ENCODE results near the gene LCOR.

The LCOR gene

DNA sequence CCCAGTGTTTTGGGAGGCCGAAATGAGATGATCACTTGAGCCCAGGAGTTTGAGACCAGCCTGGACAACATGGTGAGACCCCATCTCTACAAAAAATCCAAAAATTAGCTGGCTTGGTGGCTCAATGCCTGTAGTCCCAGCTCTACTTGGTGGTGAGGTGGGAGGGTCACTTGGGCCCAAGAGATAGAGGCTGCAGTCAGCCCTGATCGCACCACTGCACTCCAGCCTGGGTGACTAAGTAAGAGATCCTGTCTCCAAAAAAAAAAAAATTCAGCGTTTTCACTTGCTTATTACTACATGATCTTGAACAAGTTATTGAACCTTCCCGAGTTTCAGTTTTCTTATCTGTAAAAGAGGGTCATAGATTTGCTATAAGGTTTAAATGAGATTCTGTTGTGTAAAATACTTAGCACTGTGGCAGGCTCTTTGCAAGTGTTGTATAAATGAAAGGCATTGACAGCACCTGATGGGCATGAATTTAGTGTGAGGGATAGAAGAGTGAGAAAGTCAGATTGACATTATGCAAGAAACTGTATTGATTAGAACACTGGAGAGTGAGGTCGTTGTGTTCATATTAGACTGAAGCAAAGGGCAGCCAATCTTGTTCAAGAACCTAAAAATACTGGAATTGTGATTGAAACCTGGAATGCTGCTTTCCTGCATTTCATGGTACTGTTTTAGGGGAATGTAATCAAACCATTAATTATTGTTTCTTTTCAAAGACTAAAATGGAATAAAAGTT lies 136.8 kb downstream of the LCOR start:
- Mint-ChIP-seq H3K36me3 (no peaks in the 10 kb centered on the region), H3K4me3 (no peak overlapping the region), H3K27ac (no peak overlapping the region), H3K27me3 (no peaks in the 10 kb centered on the region), H3K9me3 (no peaks in the 10 kb centered on the region), H3K4me1 (no peaks in the 10 kb centered on the region)

DNA sequence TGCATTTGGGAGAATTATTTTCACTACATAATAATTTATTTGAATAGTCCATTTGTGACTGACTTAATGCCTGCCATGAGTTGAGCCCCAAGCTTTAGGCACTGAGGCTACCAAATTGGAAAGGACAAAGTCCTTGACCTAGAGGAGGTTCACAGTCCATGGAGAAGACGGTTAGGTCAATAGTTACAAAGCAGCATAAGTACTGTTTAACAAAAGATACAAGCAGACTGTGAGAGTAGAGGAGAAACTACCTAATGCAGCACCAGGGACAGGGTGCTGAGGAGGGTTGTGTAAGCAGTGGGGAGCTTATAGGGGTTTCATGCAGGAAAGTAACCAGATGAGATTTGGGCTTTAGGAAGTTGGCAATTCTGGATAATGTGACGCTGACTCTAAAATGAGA lies 139.2 kb downstream of the LCOR start:
- Mint-ChIP-seq H3K4me1 (no peaks in the 10 kb centered on the region), H3K4me3 (no peak overlapping the region), H3K9me3 (no peaks in the 10 kb centered on the region), H3K27me3 (no peaks in the 10 kb centered on the region), H3K27ac (no peak overlapping the region), H3K36me3 (no peaks in the 10 kb centered on the region)

DNA sequence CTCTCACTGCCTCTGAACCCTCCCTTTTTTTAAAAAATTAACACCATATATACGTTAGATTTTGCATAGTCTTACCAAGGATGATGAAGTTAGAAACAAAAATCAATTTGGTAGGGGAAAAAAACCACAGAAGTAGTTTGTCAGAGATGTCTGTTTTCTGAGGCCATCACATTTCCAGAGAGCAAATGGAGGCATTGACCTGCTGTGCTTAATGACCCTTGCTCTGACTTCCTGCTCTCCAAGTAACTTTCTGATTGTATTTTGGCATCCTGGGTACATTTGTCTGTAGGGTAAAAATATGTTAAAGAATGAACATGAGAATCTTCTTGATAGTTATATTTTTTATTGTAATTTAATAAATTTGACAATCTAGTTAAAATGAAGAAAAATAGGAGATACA lies 140.2 kb downstream of the LCOR start:
- Mint-ChIP-seq H3K36me3 (no peaks in the 10 kb centered on the region), H3K9me3 (no peaks in the 10 kb centered on the region), H3K27ac (no peak overlapping the region), H3K27me3 (no peaks in the 10 kb centered on the region), H3K4me1 (no peaks in the 10 kb centered on the region), H3K4me3 (no peak overlapping the region)

DNA sequence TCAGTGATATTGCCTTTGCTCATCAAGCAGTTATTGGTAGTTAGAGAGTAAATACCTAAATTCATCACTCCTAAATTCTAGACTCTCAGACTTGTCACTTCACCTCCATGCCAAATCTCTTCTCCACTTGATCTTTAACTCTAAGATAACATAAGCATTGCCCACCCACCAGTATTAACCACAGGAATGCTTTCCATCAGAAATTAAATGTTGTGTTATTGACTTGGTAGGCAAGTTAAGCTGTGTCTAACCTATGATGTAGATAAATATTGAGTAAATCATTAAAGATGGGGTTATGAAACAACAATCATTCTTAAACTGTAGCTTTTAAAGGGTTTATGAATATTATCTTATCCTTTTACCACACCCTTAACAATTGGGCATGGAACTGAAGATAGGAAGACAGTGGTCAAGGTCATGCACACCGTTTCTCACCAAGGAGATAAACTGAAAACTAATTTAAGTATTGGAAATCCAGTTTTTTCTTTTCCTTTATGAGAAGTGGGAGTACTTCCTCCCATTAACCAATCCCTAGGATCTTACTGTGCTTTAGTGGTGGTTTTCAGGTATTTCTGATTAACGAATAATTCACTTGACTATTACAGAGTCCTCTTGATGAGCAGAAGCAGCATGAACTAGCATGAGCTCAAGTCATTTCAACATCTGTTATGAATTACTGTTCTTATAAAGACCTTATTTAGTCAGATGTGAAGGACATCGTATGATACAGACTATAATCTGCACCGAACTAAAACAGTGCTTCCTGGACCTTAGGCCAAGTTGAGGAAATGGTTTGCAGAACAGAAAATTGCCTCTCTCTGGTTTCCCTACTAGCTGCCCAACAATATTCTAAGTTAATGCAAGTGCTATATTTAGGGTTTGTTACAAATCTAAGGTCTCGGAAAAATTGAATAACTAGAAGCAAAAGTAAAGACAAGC lies 142.0 kb downstream of the LCOR start:
- no peak overlapping the region for H3K4me3 Mint-ChIP-seq
- H3K9me3 Mint-ChIP-seq: no peaks in the 10 kb centered on the region
- no peaks in the 10 kb centered on the region for H3K27me3 Mint-ChIP-seq
- H3K4me1 Mint-ChIP-seq: peaks cover 5% of the 10 kb centered on the region
- H3K27ac Mint-ChIP-seq: no peak overlapping the region
- peaks cover 3% of the 10 kb centered on the region for H3K36me3 Mint-ChIP-seq

DNA sequence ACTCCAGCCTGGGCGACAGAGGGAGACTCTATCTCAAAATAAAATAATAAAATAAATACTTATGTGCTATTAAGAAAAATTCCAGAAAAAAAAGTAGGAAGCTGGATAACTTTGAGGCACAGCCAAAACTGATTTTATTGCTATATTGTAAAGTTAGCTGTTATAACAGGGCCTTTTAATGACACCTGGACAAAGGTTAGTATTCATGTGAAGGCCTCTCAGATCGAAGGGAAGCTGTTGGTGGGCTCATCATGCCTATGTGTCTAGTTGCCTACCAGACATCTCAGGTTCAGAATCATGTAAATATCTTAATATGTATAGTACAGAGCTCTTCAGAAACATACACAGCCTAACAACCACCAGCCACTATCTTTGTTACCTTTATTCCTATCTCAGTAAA lies 143.0 kb downstream of the LCOR start:
- Mint-ChIP-seq H3K36me3 (peaks cover 5% of the 10 kb centered on the region), H3K9me3 (no peaks in the 10 kb centered on the region), H3K27ac (no peak overlapping the region), H3K4me3 (no peak overlapping the region), H3K27me3 (no peaks in the 10 kb centered on the region), H3K4me1 (peaks cover 5% of the 10 kb centered on the region)

DNA sequence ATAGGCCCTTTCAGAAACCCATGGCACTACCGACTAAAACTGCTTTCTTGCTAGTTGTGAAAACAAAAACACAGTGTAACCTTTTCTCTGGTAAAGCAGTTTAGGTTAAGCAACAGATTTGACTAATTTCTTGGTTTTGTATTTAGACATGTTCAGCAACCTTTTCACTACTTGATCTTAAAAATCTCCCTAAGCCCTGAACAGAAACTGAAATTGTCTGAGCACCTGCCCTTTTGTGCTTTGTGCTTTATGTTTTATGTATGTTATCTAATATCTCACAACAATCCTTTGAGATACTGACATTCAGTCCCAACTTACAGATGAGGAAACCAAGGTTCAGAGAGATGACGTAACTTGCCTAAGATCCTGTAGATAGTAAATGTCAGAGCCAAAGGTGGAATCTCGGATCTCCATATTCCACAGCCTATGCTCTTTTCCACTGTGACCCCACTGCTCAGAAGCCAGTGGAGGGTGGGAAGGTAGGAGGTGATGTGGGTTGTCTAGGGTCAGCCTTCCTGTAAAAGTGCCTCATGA lies 146.6 kb downstream of the LCOR start:
- no peaks in the 10 kb centered on the region for H3K27me3 Mint-ChIP-seq
- H3K4me3 Mint-ChIP-seq: no peak overlapping the region
- peaks cover 5% of the 10 kb centered on the region for H3K4me1 Mint-ChIP-seq
- peaks cover 17% of the 10 kb centered on the region for H3K36me3 Mint-ChIP-seq
- peak overlapping the region; percentile 5 for H3K27ac Mint-ChIP-seq
- no peaks in the 10 kb centered on the region for H3K9me3 Mint-ChIP-seq

DNA sequence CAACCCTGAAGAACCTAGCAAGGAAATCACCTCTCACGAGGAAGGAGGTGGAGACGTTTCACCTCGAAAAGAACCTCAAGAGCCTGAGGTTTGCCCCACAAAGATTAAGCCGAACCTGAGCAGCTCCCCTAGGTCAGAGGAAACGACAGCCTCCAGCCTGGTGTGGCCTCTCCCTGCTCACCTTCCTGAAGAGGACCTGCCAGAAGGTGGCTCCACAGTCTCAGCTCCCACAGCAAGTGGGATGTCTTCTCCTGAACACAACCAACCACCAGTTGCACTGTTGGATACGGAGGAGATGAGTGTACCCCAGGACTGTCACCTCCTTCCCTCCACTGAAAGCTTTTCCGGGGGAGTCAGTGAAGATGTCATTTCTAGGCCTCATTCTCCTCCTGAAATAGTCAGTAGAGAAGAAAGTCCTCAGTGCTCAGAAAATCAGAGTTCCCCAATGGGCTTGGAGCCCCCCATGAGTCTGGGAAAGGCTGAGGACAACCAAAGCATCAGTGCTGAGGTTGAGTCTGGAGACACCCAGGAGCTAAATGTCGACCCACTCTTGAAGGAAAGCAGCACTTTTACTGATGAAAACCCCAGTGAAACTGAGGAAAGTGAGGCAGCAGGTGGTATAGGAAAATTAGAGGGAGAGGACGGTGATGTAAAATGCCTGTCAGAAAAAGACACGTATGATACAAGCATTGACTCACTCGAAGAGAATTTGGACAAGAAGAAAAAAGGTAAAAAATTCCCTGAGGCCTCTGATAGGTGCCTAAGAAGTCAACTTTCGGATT lies 150.2 kb downstream of the LCOR start:
- H3K4me3 Mint-ChIP-seq: no peak overlapping the region
- peaks cover 19% of the 10 kb centered on the region for H3K36me3 Mint-ChIP-seq
- H3K27me3 Mint-ChIP-seq: no peaks in the 10 kb centered on the region
- no peaks in the 10 kb centered on the region for H3K9me3 Mint-ChIP-seq
- H3K27ac Mint-ChIP-seq: no peak overlapping the region
- peaks cover 12% of the 10 kb centered on the region for H3K4me1 Mint-ChIP-seq

DNA sequence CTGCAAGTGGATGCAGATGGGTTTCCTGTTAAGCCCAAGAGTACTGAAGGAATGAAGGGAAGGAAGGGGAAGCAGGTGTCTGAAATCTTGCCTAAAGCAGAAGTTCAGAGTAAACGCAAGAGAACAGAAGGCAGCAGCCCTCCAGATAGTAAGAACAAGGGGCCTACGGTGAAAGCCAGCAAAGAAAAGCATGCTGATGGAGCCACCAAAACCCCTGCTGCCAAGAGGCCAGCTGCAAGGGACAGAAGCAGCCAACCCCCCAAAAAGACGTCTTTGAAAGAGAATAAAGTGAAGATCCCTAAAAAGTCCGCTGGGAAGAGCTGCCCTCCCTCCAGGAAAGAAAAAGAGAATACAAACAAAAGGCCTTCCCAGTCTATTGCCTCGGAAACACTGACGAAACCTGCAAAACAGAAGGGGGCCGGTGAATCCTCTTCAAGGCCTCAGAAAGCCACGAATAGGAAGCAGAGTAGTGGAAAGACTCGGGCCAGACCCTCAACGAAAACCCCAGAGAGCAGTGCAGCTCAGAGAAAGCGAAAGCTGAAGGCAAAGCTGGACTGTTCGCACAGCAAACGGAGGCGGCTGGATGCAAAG lies 152.5 kb downstream of the LCOR start:
- H3K4me3 Mint-ChIP-seq: no peak overlapping the region
- H3K27me3 Mint-ChIP-seq: no peaks in the 10 kb centered on the region
- peaks cover 7% of the 10 kb centered on the region for H3K4me1 Mint-ChIP-seq
- H3K27ac Mint-ChIP-seq: peak overlapping the region; percentile 68
- no peaks in the 10 kb centered on the region for H3K9me3 Mint-ChIP-seq
- H3K36me3 Mint-ChIP-seq: peaks cover 16% of the 10 kb centered on the region

DNA sequence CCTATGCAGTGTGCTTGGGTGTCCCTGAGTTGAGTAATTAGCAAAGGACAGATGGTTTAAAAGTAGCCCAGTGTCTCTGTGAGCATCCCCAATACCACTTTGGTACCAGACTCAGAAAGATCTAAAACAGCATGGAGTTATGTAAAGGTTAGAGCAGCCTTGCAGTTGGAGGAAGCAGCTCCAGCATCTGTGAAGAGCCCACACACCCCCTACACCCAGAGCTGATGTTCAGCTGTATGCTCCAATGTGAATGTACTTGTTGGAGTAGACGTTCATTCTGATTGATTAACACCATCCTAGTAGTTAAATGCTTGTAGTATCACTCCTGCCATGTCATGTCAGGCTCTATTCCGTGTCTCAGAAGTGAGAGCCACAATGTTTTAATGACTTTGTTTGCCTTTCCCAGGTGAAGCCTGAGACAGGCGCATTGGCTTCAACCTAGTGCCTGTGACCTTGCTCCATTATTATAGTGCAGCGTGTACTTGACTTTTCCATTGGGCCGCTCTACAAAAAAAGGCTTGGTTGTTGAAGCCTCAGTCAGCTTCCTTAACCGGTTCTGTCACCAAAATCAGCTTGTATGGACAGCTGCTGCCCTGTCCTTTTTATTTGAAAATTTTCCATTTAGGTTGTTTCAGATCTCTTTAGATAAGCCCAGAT lies 154.2 kb downstream of the LCOR start:
- Mint-ChIP-seq H3K9me3 (no peaks in the 10 kb centered on the region), H3K4me3 (no peak overlapping the region), H3K27me3 (no peaks in the 10 kb centered on the region), H3K27ac (no peak overlapping the region), H3K36me3 (peaks cover 9% of the 10 kb centered on the region), H3K4me1 (peaks cover 7% of the 10 kb centered on the region)

DNA sequence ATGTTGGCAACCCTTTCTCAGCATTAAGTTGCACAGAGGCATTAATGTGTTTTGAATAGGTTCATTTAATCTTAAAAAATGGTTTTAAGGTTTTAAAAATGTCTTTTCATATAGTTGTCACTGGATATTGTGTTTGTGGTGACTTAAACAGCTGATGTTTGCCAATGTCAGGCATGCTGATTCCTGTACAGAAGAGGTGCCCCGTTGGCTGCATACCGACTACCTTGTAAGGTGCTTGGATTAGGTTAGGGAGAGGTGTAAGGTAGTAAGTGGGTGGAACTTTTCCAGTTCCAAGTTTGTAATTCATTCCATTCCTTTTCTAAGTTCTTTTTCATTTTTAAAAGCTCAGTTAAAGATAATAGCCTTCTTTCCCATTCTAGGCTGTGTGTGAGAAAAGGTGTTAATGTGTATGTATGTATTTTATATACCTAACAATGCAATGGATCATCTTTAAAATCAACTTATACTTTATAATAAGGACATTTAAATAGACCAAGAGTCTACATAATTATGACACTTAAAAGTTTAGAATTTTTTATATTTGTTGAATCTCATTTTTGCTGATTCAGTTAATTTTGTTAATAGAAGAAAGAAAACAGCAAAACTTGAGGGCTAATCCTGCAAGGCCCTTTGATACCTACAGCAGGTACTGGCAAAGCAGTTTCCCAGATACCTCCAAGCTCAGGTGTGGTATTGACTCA lies 155.2 kb downstream of the LCOR start:
- Mint-ChIP-seq H3K4me3 (no peak overlapping the region), H3K4me1 (peaks cover 7% of the 10 kb centered on the region)

DNA sequence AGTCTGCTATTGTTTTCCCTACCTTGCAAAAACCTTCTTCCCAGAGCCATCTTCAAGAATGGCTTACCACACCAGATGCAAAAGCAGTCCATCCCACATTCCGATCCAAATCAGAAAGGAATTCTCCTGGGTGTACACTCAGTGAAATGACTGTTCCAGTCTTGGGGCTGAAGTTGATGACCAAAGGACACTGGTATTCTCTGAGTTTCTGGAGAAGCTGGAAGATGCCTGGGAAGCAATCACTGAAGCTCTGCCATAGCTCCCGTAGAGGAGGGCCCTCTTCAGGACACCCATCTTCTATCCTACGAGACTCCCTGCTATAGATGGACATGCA lies 155.7 kb downstream of the LCOR start:
- Mint-ChIP-seq H3K4me1 (peaks cover 7% of the 10 kb centered on the region), H3K27me3 (no peaks in the 10 kb centered on the region), H3K4me3 (no peak overlapping the region), H3K9me3 (no peaks in the 10 kb centered on the region), H3K27ac (no peak overlapping the region), H3K36me3 (peaks cover 4% of the 10 kb centered on the region)

More for the DNA sequence above, 155.2 kb downstream of the LCOR start:
- H3K9me3 Mint-ChIP-seq: no peaks in the 10 kb centered on the region
- H3K36me3 Mint-ChIP-seq: peaks cover 4% of the 10 kb centered on the region
- H3K27me3 Mint-ChIP-seq: no peaks in the 10 kb centered on the region
- no peak overlapping the region for H3K27ac Mint-ChIP-seq

DNA sequence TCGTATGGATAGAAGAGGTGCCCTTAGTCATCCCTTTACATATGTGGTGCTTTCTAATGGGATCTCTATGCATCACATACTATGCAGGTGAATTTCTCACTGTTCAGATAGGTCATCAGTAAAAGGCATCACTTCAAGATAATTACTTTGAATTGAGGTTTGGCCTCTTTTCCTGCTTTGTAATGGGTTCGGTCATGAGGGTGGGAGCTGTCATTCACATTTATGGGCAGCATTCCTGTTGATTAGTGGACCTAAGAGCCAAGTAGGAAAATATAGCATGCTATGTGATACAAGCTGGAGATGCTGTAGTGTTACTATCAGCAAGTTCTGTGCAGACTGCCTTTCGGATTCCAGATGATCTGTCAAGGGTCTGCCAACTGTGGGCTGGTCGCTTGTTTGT lies 156.3 kb downstream of the LCOR start:
- H3K36me3 Mint-ChIP-seq: peaks cover 4% of the 10 kb centered on the region

DNA sequence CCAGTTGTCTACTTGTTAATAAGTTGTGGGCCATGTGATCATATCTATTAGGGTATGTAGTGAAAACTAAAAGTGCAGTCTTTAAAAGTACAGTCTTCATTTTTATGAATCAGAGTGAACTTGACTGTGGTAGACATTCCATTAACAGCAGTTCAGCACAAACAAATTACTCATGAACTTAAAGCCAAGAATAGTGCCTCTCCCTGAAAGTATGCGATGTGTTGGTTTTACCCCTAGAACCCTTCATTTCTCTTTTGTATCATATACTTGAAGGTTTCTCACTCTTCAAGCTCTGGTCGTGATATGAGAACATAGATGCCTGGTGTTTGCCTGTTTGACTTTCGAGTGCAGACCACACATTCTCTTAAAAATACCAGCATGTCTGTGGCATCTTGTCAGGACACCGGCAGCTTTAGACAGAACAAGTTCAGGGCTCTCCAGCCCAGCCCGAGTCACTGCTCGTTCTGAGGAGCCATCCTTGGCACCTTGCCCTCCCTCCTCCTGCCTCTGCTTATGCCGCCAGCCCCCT lies 159.3 kb downstream of the LCOR start:
- Mint-ChIP-seq H3K4me3 (no peak overlapping the region), H3K27me3 (no peaks in the 10 kb centered on the region), H3K9me3 (no peaks in the 10 kb centered on the region), H3K36me3 (peaks cover 2% of the 10 kb centered on the region), H3K27ac (no peak overlapping the region), H3K4me1 (no peaks in the 10 kb centered on the region)

More for the DNA sequence above, 156.3 kb downstream of the LCOR start:
- Mint-ChIP-seq H3K4me3 (no peak overlapping the region), H3K4me1 (peaks cover 7% of the 10 kb centered on the region), H3K27me3 (no peaks in the 10 kb centered on the region), H3K27ac (no peak overlapping the region), H3K9me3 (no peaks in the 10 kb centered on the region)

DNA sequence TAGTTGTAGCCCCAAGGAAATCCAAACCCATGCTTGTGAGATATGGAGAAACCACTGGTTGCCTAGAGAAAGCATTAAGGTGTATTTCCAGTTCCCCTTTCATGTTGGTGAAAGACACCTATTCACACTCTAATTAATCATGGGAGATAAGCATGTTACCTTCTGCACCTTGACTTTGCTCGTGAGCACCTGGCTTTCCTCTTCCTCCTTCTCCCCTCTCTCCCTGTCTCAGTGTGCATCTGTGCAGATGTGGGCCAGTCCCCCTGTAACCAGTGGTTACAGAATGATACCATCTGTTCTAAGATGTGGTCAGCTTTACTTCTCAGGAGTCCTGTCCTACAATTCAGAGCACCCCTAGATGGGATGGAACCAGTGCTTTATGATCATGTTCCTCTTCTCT lies 160.6 kb downstream of the LCOR start:
- no peak overlapping the region for H3K27ac Mint-ChIP-seq
- H3K4me1 Mint-ChIP-seq: no peaks in the 10 kb centered on the region
- no peaks in the 10 kb centered on the region for H3K27me3 Mint-ChIP-seq
- H3K4me3 Mint-ChIP-seq: no peak overlapping the region
- peaks cover 2% of the 10 kb centered on the region for H3K36me3 Mint-ChIP-seq
- H3K9me3 Mint-ChIP-seq: no peaks in the 10 kb centered on the region

Data from activated naive CD4-positive, alpha-beta T cell treated with anti-CD3 and anti-CD28 coated beads, Interleukin-2, amount 50 U/mL, for 24 hours (primary cell).